ENCODE results near the gene DMXL2. TPM values are rescaled to one million over a fixed set of nuclear protein-coding genes. Genes with fewer than 3 reads are reported as not detected.

The DMXL2 gene
- total RNA-seq, 1 donor from 2014 or later, result 6.1 TPM

DNA sequence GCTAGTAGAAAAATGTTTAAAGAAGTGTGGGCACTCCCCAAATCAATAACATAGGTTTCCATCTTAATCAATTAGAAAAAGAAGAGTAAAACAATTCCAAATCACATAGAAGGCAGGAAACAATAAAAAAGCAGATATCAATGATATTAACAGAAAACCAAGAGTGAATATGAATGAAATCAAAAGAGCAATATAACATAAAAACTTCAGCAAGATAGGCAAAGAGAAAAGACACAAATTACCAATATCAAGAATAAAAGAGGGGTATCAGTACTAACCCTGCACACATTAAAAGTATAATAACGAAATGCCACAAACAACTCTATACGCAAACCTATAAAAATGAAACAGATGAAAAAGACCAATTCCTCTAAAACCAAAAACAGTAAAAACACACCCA lies 19.6 kb downstream of the DMXL2 start:
- Mint-ChIP-seq H3K36me3 (ENCODE audit: low read depth) (no peaks in the 10 kb centered on the region), H3K27ac (no peak overlapping the region), H3K4me3 (no peak overlapping the region), H3K4me1 (peaks cover 7% of the 10 kb centered on the region), H3K27me3 (peaks cover 4% of the 10 kb centered on the region), H3K9me3 (no peaks in the 10 kb centered on the region)
- DNase-seq (no peak), ATAC-seq (ENCODE audit: low read depth) (no peak)
- TF ChIP-seq, protein P1, sequence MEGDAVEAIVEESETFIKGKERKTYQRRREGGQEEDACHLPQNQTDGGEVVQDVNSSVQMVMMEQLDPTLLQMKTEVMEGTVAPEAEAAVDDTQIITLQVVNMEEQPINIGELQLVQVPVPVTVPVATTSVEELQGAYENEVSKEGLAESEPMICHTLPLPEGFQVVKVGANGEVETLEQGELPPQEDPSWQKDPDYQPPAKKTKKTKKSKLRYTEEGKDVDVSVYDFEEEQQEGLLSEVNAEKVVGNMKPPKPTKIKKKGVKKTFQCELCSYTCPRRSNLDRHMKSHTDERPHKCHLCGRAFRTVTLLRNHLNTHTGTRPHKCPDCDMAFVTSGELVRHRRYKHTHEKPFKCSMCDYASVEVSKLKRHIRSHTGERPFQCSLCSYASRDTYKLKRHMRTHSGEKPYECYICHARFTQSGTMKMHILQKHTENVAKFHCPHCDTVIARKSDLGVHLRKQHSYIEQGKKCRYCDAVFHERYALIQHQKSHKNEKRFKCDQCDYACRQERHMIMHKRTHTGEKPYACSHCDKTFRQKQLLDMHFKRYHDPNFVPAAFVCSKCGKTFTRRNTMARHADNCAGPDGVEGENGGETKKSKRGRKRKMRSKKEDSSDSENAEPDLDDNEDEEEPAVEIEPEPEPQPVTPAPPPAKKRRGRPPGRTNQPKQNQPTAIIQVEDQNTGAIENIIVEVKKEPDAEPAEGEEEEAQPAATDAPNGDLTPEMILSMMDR (IDR thresholded peaks at IDR 0.05), result no peak
- intact Hi-C loops (cut with micrococcal nuclease), result no loop called here
- POLR2A ChIA-PET, result no interaction called here
- CTCF ChIA-PET, result no interaction called here

DNA sequence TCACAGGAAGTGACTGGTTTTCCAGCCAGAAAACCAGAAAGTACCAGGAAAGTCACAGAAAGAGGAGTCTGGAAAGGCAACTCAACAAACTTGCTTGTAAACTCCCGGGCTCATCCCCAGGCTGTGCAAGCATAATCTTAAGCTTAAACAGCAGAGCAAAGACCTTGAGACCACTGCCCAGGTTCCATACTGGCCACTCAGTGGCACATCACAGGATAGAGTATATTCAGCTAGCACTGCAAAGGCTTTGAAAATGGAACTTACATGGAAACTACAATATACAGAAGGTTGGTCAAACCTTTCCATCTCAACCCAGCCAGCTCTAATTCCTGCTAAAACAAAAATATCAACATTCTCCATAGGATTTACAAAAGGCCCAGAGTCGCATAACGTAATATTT lies 20.1 kb downstream of the DMXL2 start:
- ChIA-PET POLR2A (no interaction called here), CTCF (interaction anchor here (1.1 kb wide), 1 partner anchor 18 kb away, joined by 3 read pairs; no protein-coding TSS in a partner anchor)
- Mint-ChIP-seq H3K36me3 (ENCODE audit: low read depth) (no peaks in the 10 kb centered on the region), H3K27ac (no peak overlapping the region), H3K4me3 (no peak overlapping the region), H3K4me1 (peaks cover 7% of the 10 kb centered on the region), H3K27me3 (peaks cover 4% of the 10 kb centered on the region), H3K9me3 (no peaks in the 10 kb centered on the region)
- intact Hi-C loops (cut with micrococcal nuclease), result no loop called here
- ATAC-seq (ENCODE audit: low read depth) (no peak), DNase-seq (no peak)
- TF ChIP-seq, protein P1 (IDR thresholded peaks at IDR 0.05), result no peak

DNA sequence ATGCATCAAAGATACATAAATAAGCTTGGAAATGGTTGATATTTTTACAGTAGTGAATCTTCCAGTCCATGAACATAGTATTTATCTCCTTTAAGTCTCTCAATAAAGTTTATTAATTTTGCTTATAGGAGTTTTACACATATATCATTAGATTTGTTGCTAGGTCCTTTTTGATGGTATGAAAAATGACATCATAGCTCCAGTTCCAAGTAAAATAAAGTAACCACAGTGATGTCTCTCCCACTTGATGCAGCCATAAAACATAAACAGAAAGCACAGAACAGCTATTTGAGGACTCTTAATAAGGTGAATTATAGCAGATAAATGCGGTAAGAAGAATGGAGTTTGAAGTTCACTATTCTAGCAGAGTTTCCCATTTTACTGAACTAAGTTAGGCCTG lies 20.8 kb downstream of the DMXL2 start:
- CTCF ChIA-PET, result interaction anchor here (1.1 kb wide), 1 partner anchor 18 kb away, joined by 3 read pairs; no protein-coding TSS in a partner anchor
- ATAC-seq (ENCODE audit: low read depth) (no peak), DNase-seq (no peak)
- Mint-ChIP-seq H3K4me1 (peaks cover 7% of the 10 kb centered on the region), H3K4me3 (no peak overlapping the region), H3K36me3 (ENCODE audit: low read depth) (no peaks in the 10 kb centered on the region), H3K27me3 (peaks cover 4% of the 10 kb centered on the region), H3K27ac (no peak overlapping the region), H3K9me3 (no peaks in the 10 kb centered on the region)
- TF ChIP-seq, protein P1 (IDR thresholded peaks at IDR 0.05), result no peak
- intact Hi-C loops (cut with micrococcal nuclease), result no loop called here
- POLR2A ChIA-PET, result no interaction called here

DNA sequence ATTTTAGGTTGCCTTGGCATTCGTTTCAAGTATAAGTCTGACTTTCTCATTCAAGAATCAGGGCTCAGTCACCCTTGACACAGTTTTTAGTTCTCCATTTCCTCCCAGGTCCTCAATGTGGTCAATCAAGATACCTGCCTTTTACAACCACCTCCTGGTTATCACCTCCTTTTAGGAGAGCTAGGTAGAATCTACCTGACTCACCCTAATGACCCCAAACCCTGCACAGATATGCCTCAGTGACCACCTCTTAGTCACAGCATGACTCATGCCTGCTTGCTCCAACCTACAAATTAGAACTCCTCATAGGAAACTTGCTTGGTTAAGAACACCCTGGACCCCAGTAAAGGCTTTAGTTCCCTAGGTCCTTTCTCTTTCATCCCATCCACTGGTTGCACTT lies 22.5 kb downstream of the DMXL2 start:
- no peaks in the 10 kb centered on the region for H3K36me3 Mint-ChIP-seq (ENCODE audit: low read depth)

DNA sequence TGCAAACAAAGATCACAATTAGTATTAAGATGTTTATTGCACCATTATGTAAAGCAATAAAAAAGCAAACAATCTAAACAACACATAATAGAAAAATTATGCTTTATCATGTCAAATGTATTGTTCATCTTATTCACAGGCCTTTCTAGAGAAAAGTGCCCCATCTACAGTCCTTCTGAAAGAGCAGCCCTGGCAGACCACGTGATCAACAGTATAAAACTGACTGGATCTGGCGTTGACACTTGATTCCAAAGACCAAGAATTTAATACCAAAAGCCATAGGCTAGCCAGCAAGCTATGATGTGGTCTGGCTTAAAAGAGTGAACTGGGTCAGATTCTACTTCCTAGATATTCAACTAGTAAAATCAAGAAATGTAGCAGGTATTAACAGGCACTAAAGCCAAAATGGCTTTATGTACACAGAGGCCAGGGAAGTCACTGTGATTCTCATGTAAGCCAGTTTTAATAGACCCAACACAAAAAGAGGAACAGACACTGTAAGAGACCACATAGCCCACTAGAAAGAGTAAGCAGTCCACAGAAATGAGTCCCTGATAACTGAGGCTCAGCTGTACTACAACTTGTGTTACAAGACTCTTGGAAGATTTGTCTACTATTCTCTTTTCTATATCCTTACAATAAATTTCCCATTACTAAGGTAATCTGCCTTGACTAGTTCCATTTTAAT lies 32.5 kb downstream of the DMXL2 start:
- ATAC-seq (ENCODE audit: low read depth) (no peak), DNase-seq (no peak)
- Mint-ChIP-seq H3K27ac (no peak overlapping the region), H3K36me3 (ENCODE audit: low read depth) (no peaks in the 10 kb centered on the region), H3K9me3 (no peaks in the 10 kb centered on the region), H3K27me3 (peaks cover 2% of the 10 kb centered on the region), H3K4me3 (no peak overlapping the region), H3K4me1 (no peaks in the 10 kb centered on the region)
- TF ChIP-seq, protein P1 (IDR thresholded peaks at IDR 0.05), result no peak
- ChIA-PET POLR2A (no interaction called here), CTCF (no interaction called here)
- intact Hi-C loops (cut with micrococcal nuclease), result no loop called here

More for the DNA sequence above, 22.5 kb downstream of the DMXL2 start:
- ChIA-PET POLR2A (no interaction called here), CTCF (no interaction called here)
- intact Hi-C loops (cut with micrococcal nuclease), result no loop called here
- Mint-ChIP-seq H3K27me3 (peaks cover 4% of the 10 kb centered on the region), H3K27ac (no peak overlapping the region), H3K4me3 (no peak overlapping the region), H3K9me3 (no peaks in the 10 kb centered on the region), H3K4me1 (peaks cover 7% of the 10 kb centered on the region)
- DNase-seq (no peak), ATAC-seq (ENCODE audit: low read depth) (peak; percentile 82)
- TF ChIP-seq, protein P1 (IDR thresholded peaks at IDR 0.05), result no peak
